Esophagus squamous epithelium (tissue), 4 donors: ENCODE data around the gene PIP4P1.
"Not testable (repeated sequence)": the region's sequence is repeated elsewhere in the genome, so short reads cannot be mapped to it uniquely, and the experiment has no call there.

Source experiments
- CTCF ChIP-seq, 6 experiments: fragments of 450-650 bp in 4 of 6; fragments of 200-600 bp in 2 of 6; sonication (generic) in 2 of 6; IDR thresholded peaks; one replicate each; pipeline ENCODE4 v1.5.1; 2016 to 2019; ENCODE audit warnings: antibody characterized with exemption in 6 of 6, mild to moderate bottlenecking in 4 of 6, moderate library complexity in 4 of 6
- POLR2A ChIP-seq, 4 donors: fragments of 450-650 bp; IDR thresholded peaks; one replicate each; pipeline ENCODE4 v1.6.1; 2017; ENCODE audit warnings: antibody characterized with exemption in 4 of 4, mild to moderate bottlenecking in 4 of 4, moderate library complexity in 3 of 4

GRCh38 chr14:20452831-20453230, 8.4 kb downstream of the PIP4P1 start:
- TF ChIP-seq POLR2A, CTCF (IDR thresholded peaks at IDR 0.05): not testable (repeated sequence)
